Activated T-helper 2 cell treated with anti-CD3 and anti-CD28 coated beads, Interferon-gamma antibody, Interleukin-2, Interleukin-4, amounts not matched to agents 10 μg/mL and 5 μg/mL and 100 μg/mL, durations not matched to agents 14 hours and 24 hours and 36 hours (primary cell): ENCODE results near the gene HSPB8. TPM values are rescaled to one million over a fixed set of nuclear protein-coding genes. Genes with fewer than 3 reads are reported as not detected.

Source experiments
- DNase-seq: peaks from one replicate; pipeline ENCODE4 v3.0.0; 2021; ENCODE audit warnings: low spot score
- H3K27ac Mint-ChIP-seq: one replicate; pipeline ENCODE4 v1.8.0; 2021; ENCODE audit warnings: mixed read lengths
- H3K27me3 Mint-ChIP-seq: one replicate; pipeline ENCODE4 v1.8.0; 2021; ENCODE audit warnings: low read depth, mixed read lengths
- H3K36me3 Mint-ChIP-seq: one replicate; pipeline ENCODE4 v1.8.0; 2021; ENCODE audit warnings: low read depth, mixed read lengths
- H3K4me1 Mint-ChIP-seq: one replicate; pipeline ENCODE4 v1.8.0; 2021; ENCODE audit warnings: low read depth, mixed read lengths
- H3K4me3 Mint-ChIP-seq: one replicate; pipeline ENCODE4 v1.8.0; 2021; ENCODE audit warnings: low read depth, mild to moderate bottlenecking, moderate library complexity, mixed read lengths
- H3K9me3 Mint-ChIP-seq: one replicate; pipeline ENCODE4 v1.8.0; 2021; ENCODE audit warnings: mixed read lengths
- intact Hi-C: fragments of 100-400 bp; cut with micrococcal nuclease; formaldehyde crosslinking; loops from one replicate; pipeline ENCODE4 v1.15.1; 2023
- total RNA-seq: library from RNA; stranded (reverse); gene quantifications from 2 replicates; pipeline ENCODE4 v1.2.3, GENCODE V29; 2022

The HSPB8 gene
- total RNA-seq, 1 donor from 2014 or later: not detected

- intact Hi-C loops: no loop called here
- H3K36me3 Mint-ChIP-seq: no peaks in the 10 kb centered on the region
- DNase-seq: no peak
- H3K27me3 Mint-ChIP-seq: peaks cover 3% of the 10 kb centered on the region
- H3K4me3 Mint-ChIP-seq: no peak overlapping the region
- H3K4me1 Mint-ChIP-seq: no peaks in the 10 kb centered on the region
- no peak overlapping the region for H3K27ac Mint-ChIP-seq
- no peaks in the 10 kb centered on the region for H3K9me3 Mint-ChIP-seq
Observed at GRCh38 chr12:119177056-119177325, 1.7 kb upstream of the HSPB8 start.

GRCh38 chr12:119177724-119178380, 879 bp upstream of the HSPB8 start:
- H3K4me1 Mint-ChIP-seq: no peaks in the 10 kb centered on the region
- H3K27ac Mint-ChIP-seq: no peak overlapping the region
- H3K9me3 Mint-ChIP-seq: no peaks in the 10 kb centered on the region
- peaks cover 3% of the 10 kb centered on the region for H3K27me3 Mint-ChIP-seq
- DNase-seq: no peak
- no peak overlapping the region for H3K4me3 Mint-ChIP-seq
- H3K36me3 Mint-ChIP-seq: no peaks in the 10 kb centered on the region
- intact Hi-C loops: no loop called here

GRCh38 chr12:119179335-119180021, 747 bp downstream of the HSPB8 start:
- Mint-ChIP-seq H3K27me3 (peaks cover 3% of the 10 kb centered on the region), H3K4me3 (no peak overlapping the region), H3K9me3 (no peaks in the 10 kb centered on the region), H3K4me1 (no peaks in the 10 kb centered on the region), H3K36me3 (no peaks in the 10 kb centered on the region), H3K27ac (no peak overlapping the region)
- DNase-seq: no peak
- intact Hi-C loops: no loop called here

- peaks cover 3% of the 10 kb centered on the region for H3K27me3 Mint-ChIP-seq
- no peaks in the 10 kb centered on the region for H3K36me3 Mint-ChIP-seq
- intact Hi-C loops: no loop called here
- no peak for DNase-seq
- no peaks in the 10 kb centered on the region for H3K4me1 Mint-ChIP-seq
- H3K9me3 Mint-ChIP-seq: no peaks in the 10 kb centered on the region
- H3K4me3 Mint-ChIP-seq: no peak overlapping the region
- H3K27ac Mint-ChIP-seq: no peak overlapping the region
Observed at GRCh38 chr12:119180380-119181040, 1.8 kb downstream of the HSPB8 start.

- Mint-ChIP-seq H3K27me3 (peaks cover 3% of the 10 kb centered on the region), H3K27ac (no peak overlapping the region), H3K9me3 (no peaks in the 10 kb centered on the region), H3K36me3 (no peaks in the 10 kb centered on the region), H3K4me1 (no peaks in the 10 kb centered on the region), H3K4me3 (no peak overlapping the region)
- intact Hi-C loops: no loop called here
- no peak for DNase-seq
Observed at GRCh38 chr12:119181202-119181601, 2.5 kb downstream of the HSPB8 start.

GRCh38 chr12:119181944-119182343, 3.2 kb downstream of the HSPB8 start:
- no peaks in the 10 kb centered on the region for H3K4me1 Mint-ChIP-seq
- H3K27ac Mint-ChIP-seq: no peak overlapping the region
- peaks cover 3% of the 10 kb centered on the region for H3K27me3 Mint-ChIP-seq
- H3K4me3 Mint-ChIP-seq: no peak overlapping the region
- no peaks in the 10 kb centered on the region for H3K36me3 Mint-ChIP-seq
- H3K9me3 Mint-ChIP-seq: no peaks in the 10 kb centered on the region
- no peak for DNase-seq
- intact Hi-C loops: no loop called here

GRCh38 chr12:119182701-119183493, 4.2 kb downstream of the HSPB8 start:
- no peak for DNase-seq
- intact Hi-C loops: no loop called here
- Mint-ChIP-seq H3K4me3 (no peak overlapping the region), H3K36me3 (no peaks in the 10 kb centered on the region), H3K9me3 (no peaks in the 10 kb centered on the region), H3K27me3 (peaks cover 3% of the 10 kb centered on the region), H3K4me1 (no peaks in the 10 kb centered on the region), H3K27ac (no peak overlapping the region)

GRCh38 chr12:119183942-119184695, 5.4 kb downstream of the HSPB8 start:
- Mint-ChIP-seq H3K4me3 (no peak overlapping the region), H3K4me1 (no peaks in the 10 kb centered on the region), H3K36me3 (no peaks in the 10 kb centered on the region), H3K27ac (no peak overlapping the region), H3K27me3 (no peaks in the 10 kb centered on the region), H3K9me3 (no peaks in the 10 kb centered on the region)
- DNase-seq: no peak
- intact Hi-C loops: no loop called here

GRCh38 chr12:119195256-119195655, 16.5 kb downstream of the HSPB8 start:
- Mint-ChIP-seq H3K27me3 (no peaks in the 10 kb centered on the region), H3K27ac (no peak overlapping the region), H3K36me3 (no peaks in the 10 kb centered on the region), H3K4me3 (no peak overlapping the region), H3K4me1 (no peaks in the 10 kb centered on the region), H3K9me3 (no peaks in the 10 kb centered on the region)
- intact Hi-C loops: no loop called here
- DNase-seq: no peak

GRCh38 chr12:119198440-119198839, 19.7 kb downstream of the HSPB8 start:
- no peaks in the 10 kb centered on the region for H3K4me1 Mint-ChIP-seq
- no peaks in the 10 kb centered on the region for H3K36me3 Mint-ChIP-seq
- intact Hi-C loops: no loop called here
- no peaks in the 10 kb centered on the region for H3K9me3 Mint-ChIP-seq
- no peak for DNase-seq
- no peaks in the 10 kb centered on the region for H3K27me3 Mint-ChIP-seq
- no peak overlapping the region for H3K4me3 Mint-ChIP-seq
- no peak overlapping the region for H3K27ac Mint-ChIP-seq

- Mint-ChIP-seq H3K27me3 (no peaks in the 10 kb centered on the region), H3K4me1 (no peaks in the 10 kb centered on the region), H3K9me3 (no peaks in the 10 kb centered on the region), H3K27ac (no peak overlapping the region), H3K36me3 (no peaks in the 10 kb centered on the region), H3K4me3 (no peak overlapping the region)
- no peak for DNase-seq
- intact Hi-C loops: no loop called here
Observed at GRCh38 chr12:119200601-119201000, 21.9 kb downstream of the HSPB8 start.

GRCh38 chr12:119201789-119202543, 23.2 kb downstream of the HSPB8 start:
- H3K9me3 Mint-ChIP-seq: no peaks in the 10 kb centered on the region
- no peaks in the 10 kb centered on the region for H3K27me3 Mint-ChIP-seq
- no peak overlapping the region for H3K27ac Mint-ChIP-seq
- intact Hi-C loops: no loop called here
- no peaks in the 10 kb centered on the region for H3K4me1 Mint-ChIP-seq
- DNase-seq: no peak
- H3K36me3 Mint-ChIP-seq: no peaks in the 10 kb centered on the region
- H3K4me3 Mint-ChIP-seq: no peak overlapping the region
